ENCODE data around the gene CDH26.

CDH26 gene

DNA sequence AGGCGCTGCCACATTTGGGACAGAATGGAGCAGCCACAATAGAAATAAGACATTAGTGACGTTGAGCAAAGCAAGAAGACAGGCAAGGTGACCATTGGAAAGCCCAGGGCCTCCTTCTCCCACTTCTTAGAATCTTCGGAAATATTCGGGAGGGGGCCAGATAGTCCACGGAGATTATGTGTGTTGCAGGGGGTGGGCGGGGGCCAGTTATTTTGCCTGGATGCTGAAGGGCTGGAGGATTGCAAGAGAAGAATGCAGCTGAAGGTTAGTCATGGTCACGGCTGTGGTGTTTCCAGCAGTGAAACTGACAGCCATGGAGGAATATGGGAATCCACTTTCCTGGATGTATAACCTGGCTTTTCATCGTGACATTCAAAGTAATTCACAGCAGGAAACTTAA is 88.6 kb downstream of the CDH26 start:
- DNase-seq (ENCODE audit: low spot score) = no peak

DNA sequence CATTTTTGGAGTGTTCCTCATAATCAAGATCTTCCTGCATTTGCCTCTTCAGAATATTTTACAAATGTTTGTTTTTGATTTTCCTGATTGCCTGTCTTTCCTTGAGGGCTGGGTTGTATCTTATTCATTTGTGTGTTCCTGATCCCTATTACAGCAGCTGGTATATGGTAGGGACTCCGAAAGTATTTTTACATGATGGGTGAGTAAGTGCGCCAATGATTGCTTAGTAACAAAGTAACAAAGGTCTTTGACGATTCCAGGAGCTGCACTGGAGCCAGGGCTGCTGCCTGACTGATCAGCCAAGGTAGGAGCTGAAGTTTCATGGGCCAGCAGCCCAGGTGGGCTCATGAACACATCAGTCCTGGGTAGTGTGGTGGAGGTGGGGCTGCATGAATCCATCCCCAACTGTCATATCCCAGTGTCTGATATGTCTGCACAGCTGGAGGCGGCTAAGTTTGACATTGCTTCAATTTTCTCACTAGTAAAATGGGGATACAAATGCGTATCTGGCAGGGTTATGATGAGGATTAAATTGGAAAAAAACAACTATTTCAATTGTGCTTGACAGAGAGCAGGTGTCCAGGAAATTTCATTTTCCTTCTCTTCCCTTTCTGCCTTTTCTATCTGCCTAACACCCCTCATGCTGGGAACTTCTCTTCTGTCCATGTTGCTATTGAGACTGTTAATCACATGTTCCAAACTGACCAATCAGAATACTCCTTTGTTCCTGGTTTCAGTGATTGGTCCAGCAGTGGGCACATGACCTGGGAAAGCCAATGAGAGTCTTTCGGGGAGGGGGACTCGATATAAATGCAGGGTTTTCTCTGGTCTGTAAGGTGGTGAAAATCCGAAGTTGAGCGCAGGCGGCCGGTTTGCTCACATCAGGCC is 90.7 kb downstream of the CDH26 start:
- DNase-seq (ENCODE audit: low spot score) = no peak

DNA sequence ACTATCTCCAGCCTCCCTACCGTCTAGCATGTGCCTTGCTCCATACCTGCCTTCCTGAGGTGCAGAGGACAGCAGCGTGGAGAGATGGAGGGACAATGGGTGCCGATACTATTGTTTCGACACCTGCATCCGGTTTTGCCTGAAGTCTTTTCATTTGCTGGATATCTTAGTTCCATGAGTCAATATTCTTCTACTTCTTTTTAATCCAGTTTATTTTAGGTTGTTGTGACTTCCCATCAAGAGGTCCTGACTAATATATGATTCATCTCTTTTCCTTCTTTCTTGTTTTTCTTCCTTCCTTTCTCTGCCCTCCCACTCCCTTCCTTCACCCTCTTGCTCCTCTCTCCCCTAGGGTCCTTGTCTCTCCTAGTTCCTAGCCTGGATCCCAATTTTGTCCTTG is 91.4 kb downstream of the CDH26 start:
- no peak for DNase-seq (ENCODE audit: low spot score)

DNA sequence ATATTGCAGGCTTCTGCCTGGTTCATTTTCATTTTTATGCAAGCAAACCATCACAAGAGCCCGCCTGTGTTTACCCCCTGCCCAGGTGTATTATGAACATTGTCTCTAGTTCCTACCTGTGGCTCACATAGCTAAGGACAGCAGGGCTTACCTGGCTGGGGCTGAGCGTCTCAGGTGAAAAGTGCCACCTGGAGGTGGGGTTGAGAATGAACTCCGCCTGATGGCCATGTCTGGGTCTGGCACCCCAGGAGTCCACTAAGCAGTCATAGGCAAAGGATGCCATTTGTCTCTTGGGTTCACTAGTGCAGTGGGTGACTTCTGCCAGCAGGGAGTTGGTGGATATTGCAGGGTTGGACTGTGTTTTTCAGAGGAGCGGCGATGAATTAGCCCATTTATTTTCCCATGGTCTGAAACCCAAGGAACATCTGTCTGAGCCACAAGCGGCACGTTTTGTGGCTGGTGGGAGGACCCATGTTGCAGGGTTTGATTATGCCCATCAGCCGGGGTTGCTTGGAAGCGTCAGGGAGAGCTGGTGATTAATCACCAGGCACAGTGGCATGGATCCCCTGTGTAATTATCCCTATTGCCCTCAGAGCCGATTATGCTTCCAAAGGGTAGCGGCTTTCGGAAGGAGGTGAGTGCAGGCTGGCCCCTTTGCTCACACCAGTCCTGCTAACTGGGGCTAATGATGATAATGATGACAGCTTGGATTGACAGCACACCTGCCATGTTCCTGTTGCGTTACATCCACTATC is 92.1 kb downstream of the CDH26 start:
- DNase-seq (ENCODE audit: low spot score) = peak; percentile 56

DNA sequence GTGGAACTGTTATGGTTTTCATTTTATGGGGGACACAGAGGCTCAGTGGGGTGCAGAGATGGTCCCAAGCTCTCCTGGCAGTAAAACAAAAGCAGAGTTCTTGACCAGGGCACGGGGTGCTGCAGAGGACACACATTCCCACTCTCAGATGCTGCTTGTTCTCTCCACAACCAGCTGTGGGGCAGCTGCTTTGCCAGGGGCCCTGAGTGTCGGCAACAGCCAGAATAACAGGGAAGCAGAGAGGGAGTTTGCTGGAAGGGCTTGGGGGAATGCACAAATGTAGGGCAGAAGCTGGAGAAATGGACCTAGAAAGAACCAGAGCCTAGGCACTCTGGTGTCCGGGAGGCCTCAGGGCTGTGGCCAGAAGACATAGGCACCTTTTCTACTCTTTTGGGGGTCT is 93.7 kb downstream of the CDH26 start:
- no peak for DNase-seq (ENCODE audit: low spot score)

DNA sequence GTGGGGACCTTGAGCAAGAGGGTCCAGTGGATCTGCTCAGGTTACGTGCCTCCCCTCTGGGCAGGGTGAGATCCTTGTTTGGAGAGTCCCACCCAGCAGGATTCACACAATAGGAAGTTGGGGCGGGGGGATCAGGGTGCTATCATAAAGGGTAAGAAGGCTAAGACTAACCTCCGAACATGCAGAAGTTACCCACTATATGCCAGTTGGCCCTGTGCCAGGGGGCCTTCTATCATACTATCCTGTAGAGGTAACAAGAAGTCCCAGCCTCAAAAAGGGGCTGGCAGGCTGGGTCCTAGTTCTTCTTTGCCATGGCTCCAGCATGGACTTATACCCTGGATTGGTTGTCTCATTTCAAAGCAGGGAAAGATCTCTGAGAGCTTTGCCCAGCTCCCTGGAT is 94.1 kb downstream of the CDH26 start:
- DNase-seq (ENCODE audit: low spot score) = no peak

DNA sequence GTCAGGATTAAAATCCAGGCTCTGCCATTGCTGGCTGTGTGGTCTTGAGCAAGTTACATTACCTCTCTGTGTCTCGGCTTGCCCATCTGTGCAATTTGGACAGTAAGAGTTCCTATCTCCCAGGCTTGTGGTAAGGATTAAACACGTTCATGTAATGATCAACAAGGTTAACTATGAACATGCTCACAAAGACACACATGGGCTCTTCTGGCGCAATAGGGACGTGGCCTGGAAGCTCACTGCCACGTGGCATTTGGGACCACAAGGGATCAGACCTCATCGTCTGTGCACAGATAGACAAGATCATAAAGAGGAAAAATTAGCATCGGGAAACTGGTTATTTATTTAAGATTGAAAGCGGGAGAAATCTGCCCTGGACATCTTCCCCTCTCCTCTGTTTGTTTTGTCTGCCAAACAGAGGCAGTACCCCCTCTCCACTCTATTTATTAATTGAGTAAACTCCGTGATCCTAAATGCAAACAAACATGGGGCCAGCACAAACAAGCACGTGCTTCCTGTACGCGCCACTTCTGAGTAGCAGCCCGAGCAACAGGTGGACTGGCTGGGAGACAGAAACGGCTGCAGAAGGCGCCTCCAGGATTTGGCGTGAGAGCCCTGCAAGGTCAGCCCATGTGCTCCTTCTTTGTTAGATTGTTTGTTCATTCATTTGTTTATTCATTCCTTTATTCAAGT is 95.0 kb downstream of the CDH26 start:
- DNase-seq (ENCODE audit: low spot score) = no peak

DNA sequence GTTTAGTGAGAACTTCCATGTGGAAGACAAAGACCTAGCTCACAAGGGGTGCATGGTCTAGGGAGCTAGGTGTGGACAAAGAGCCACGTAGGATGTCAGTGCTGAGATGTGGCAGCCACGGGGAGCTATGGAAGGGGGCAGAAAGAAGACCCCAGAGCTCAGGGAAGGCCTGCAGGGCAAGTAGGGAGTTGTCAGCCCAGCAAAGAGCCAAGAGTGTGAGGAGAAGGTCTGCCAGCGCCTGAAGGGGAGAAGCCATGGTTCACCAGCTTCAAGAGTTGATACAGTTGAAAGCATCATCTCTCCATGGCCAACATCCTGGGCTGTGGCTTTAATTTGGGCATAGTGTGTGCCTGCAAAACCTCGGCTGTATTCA is 95.6 kb downstream of the CDH26 start:
- no peak for DNase-seq (ENCODE audit: low spot score)

DNA sequence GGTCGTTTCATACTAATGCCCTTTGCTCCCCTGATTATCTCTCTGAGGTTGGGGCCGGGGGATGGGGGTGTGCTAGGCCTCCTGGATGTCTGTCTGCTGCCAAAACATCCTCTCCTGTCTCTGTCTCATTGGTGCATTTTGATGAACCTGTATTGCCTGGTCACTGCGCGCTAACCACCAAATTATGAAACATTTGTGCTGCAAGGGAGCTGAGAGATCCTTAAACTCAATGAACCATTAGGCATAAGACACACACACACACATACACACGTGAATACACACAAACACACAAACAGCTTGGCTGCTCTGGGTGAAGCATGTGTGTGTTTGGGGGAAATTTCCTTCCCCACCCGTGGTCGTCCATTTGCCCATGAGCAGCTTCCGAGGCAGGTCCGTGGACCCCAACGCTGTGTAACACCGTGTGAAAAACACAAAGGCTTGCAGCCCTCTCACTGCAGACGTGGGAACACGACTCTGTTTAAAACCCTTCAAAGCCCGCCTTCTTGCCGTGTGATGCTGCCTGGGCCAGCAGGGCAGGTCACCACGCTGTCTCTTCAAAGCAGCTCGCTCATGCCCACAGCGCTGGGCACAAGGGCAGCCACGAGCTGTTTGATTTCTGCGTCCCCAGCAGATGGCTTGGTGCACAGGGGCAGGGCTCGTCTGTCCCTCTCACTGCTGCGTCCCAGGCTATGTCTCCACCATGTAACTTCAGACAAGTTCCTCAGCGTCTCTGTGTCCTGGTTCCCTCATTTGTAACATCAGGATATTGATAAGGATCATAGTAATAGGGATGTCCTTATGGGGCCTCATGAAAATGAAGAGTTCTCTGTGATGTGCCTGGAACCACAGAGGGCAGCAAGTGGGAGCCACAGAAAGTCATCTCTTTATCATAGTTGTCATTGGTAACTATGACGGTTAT is 96.8 kb downstream of the CDH26 start:
- no peak for DNase-seq (ENCODE audit: low spot score)

DNA sequence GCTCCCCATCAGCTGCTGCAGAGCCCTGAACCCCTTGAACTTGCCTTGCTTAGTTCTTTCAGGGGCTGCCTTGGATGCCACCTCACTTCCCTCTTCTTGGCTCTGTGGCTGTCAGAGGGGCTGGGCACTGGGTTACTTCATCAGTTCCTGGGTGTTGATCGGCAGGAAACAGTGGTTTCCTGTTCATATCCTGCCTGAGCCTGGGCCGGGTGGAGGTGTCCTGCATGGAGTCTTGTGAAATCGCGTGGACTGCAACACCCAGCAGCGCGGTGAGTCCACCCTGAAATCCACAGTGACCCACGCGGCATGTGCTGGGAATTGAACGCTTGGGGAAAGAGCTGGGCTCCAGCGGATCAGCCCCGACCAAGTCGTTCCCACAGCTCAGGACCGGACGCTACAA is 97.5 kb downstream of the CDH26 start:
- no peak for DNase-seq (ENCODE audit: low spot score)

DNA sequence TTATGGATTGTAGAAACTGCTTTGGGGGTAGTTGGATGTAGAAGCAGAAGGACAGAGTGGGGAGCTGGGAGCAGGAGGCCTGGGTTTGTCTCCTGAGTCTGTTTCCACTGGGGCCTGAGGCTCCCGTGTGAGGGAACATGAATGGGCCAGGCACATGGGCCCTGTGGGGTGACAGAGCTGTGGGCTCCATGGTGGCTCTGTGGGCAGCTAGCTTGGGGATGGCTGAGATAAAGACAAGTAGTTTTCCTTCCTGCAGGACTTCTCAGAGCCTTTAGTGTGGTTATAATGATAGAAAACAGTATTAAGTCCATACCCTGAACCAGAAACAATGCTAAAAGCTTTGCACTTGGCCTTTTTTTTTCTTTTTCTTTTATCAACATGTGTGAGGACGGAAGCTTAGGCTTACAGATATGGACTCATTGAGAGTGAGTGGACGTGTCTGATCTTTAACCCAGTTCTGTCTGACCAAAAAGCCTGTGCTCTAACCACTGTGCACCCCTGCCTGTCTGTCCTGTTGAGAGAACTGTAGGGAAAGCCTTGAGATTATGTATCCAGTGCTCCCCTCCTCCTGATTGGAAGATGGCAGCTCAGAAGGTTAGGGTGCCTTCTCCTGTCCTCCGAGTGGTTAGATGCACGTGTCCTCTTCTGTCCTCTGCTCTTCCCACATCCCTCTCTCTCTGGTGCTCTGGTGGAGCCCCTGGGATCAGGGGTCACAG is 98.3 kb downstream of the CDH26 start:
- DNase-seq (ENCODE audit: low spot score) = no peak

DNA sequence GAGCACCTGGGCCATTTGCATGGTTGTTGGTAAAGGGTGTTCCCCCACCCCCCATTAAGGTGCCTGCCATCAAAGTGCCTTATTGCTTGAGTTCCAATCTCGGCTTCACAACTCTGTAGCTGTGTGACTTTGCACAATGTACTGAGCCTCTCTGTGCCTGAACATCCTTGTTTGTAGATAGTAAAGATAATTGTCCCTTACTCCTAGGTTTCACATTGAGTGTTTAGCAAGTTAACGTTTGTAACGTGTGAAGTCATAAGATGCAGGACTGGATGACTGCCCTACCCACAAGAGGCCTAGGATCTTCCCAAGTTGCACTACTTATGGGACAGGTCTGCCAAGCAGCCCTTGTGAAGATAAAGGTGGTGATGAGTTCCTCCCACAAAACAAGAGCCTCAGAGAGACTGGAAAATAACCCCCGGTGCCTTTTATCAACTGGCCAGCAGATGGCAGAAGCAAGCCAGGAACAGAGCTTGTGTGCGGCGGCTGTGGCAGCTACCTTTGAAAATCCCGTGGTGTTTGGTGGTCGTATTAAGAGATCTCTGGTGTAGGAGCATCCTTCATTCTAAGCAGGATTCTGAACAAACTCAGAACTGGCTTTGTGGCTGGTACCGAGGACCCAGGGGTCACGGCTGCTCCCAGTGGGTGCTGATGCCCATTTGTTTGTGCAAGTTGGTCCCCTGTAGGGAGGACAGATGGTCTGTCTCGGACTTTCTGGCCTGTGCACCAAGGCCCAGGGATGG is 99.1 kb downstream of the CDH26 start:
- peak; percentile 68 for DNase-seq (ENCODE audit: low spot score)

DNA sequence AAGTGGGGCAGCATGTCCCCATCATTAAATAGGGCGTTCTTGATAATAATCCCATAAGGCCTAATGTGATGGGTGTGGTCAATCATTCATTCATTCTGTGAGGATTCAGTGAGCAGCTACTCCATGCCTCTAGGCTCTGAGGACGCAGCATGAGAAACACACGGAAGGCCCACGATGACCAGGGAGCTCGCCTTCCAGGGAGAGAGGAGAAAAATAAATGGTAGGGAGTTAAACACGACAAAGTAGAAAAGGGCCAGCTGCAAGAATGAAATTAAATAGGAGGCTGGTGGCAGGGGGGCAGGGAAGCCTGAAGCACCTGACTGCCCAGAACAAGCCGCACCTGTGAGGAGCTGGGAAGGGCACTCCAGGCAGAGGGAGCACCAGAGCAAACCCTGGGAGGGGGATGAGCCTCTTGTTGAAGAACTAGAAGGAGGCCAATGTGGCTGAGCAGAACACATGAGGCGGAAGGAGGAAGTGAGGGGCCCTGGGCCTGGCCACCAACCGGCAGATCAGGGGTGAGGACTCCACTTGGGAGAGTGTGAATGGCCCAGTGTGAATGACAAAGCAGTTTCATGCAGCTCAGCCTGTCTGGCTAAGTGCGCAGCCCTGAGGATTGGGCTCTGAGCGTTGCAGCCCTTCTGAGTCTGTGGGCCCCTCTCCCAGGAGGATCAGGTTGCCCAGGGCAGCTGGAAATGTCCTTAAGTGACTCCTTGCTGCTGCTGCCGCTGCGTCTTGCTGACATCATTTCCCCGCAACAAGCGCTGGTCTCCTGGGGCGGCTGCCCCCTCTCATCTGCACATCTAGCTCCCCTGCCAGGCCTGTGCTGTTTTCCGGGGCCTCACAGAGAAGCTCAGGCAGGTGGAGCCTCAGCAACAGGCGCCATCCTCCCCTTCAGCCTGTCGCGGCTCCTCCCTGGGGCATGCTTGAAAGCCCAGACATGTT is 99.9 kb downstream of the CDH26 start:
- no peak for DNase-seq (ENCODE audit: low spot score)

DNA sequence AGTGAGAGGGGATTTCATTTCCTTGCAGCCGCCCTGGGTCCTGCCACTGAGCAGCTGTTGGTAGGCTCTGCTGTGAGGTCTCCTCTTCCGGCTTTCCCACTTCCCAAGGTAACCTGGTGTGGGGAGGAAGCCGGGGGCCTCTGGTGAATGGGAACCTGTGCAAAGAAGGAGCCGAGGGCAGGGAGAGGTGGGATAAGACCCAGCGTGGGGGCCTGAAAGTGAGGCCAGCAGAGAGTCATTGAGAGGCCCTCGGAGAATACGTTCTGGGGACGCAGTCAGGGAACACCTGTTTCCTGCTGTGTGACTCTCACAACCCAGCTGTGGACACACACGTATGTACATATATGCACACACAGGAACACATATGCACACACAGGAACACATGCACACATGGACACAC is 100.7 kb downstream of the CDH26 start:
- no peak for DNase-seq (ENCODE audit: low spot score)

DNA sequence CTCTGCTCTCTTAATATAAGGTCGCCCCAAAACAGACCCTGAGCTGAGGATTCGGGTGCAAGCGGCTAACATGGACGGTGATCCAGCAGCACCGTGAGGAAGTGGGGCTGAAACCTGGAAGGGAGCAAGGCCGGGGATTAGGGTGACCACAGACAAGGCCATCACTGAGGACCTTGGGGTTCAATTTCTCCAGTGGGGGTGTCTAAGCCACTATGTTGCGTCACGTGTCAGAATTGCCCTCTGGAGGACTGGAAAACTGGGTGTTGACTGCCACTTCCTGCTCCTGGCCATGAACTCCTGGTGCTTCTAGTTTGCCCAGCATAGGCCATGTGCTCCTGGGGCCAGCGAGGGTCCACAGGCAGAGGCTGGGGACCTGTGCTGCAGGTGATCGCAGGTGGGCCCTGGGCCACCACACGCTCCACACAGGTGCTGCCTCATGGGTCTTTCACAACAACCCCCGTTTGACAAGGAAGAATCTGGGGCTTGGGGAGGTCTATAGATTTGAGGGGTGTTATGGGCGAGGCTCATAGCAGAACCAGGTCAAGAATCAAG is 101.9 kb downstream of the CDH26 start:
- no peak for DNase-seq (ENCODE audit: low spot score)

DNA sequence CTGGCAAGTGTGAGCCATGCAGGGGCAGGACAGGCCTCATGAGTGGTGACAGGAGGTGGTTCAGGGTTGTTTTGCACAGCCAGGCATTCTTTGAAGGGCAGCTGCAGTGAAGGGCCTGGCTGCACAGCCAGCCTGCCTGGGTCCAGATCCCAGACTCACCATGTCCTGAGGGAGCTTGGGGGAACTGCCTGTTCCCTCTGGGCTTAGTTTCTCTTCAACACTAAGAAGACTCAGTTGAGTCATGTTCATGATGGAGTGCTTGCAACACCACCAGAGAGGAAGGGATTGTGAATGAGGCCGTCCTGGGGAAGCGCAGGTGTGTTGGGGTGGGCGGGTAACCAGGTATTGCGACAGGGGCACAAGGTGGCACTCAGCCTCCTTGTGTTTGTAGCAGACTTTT is 102.4 kb downstream of the CDH26 start:
- no peak for DNase-seq (ENCODE audit: low spot score)

DNA sequence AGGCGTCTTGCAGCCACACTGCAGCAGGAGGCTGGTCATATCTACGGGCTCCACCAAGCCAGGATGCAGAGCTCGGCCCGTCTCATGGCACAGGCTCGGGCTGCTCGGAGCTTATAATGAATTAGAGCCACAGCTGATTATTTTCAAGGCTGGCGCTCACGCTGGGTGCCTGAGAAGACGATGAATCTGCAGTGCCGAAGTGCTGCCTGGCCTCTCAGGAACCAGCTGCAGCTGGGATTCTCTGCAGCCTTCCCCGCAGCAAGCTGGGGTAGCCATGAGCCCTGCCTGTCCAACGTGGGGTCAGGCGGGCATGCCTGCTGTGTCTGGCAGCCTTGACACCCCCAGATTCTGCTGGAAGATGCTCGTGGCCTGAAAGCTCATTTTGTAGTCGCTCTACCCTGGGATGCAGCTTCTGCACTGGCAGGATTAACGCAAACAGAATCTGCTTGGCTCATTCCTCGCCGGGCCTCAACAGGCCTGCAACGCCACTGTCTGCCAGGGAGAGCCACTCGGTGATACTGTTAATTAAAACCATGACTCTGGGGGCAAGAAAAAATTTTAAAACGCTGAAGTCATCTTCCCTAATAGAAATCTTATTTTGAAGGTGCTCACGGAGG is 104.3 kb downstream of the CDH26 start:
- no peak for DNase-seq (ENCODE audit: low spot score)

DNA sequence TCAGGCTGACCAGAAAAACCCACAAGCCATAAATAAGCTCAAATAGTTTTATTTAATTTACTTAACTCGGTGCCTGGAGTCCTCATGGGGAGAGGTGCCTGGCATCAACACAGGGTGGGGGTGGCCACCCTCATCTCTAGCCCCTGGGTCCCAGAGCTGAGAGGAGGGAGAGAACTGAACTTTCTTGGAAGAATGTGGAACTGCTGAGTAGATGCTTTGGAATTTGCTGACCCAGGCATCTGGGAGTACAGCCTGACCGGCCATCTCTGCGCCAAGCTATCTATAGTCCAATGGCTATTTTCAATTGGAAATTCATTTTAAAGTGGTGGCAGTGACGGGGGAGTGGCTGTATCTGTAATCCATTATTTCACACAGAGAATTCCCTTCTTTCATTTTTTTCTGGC is 104.8 kb downstream of the CDH26 start:
- peak; percentile 43 for DNase-seq (ENCODE audit: low spot score)

Measured in kidney tubule cell (primary cell).